HepG2 (cell line): ENCODE measurements around the gene SP6. TPM values are rescaled to one million over a fixed set of nuclear protein-coding genes. Genes with fewer than 3 reads are reported as not detected.

Experiments used
- ARID5B ChIP-seq: IDR thresholded peaks from 2 replicates; pipeline ENCODE4 v1.4.0; 2020; ENCODE audit warnings: mild to moderate bottlenecking, missing genetic modification reagents
- BATF2 ChIP-seq: sonication (generic); formaldehyde crosslinking; IDR thresholded peaks from 2 replicates; pipeline ENCODE4 v1.8.0; 2022; ENCODE audit warnings: mild to moderate bottlenecking, missing genetic modification reagents, moderate library complexity
- CBX2 ChIP-seq, 2 experiments: fragments of 200-600 bp in 1 of 2; sonication (generic); formaldehyde crosslinking in 1 of 2; IDR thresholded peaks; 2 replicates each; pipeline versions ENCODE4 v1.7.0 to v1.8.1; 2018 to 2022; ENCODE audit warnings: low read depth in 2 of 2, low read length in 1 of 2, mild to moderate bottlenecking in 1 of 2, missing genetic modification reagents in 1 of 2
- ELF4 ChIP-seq: sonication (generic); formaldehyde crosslinking; IDR thresholded peaks from 2 replicates; pipeline ENCODE4 v1.5.0; 2020; ENCODE audit warnings: missing genetic modification reagents, mild to moderate bottlenecking, moderate library complexity, borderline replicate concordance
- ETV5 ChIP-seq: IDR thresholded peaks from 2 replicates; pipeline ENCODE4 v1.6.1; 2018; ENCODE audit warnings: missing biosample characterization, missing genetic modification reagents, inconsistent platforms, borderline replicate concordance
- HNRNPK ChIP-seq: fragments of 200-400 bp; formaldehyde crosslinking; IDR thresholded peaks from 2 replicates; pipeline ENCODE4 v1.6.1; 2018; ENCODE audit warnings: low read length, low read depth, moderate library complexity, mild to moderate bottlenecking; ENCODE audit not compliant: poor library complexity, severe bottlenecking
- KDM1A ChIP-seq: IDR thresholded peaks from 2 replicates; pipeline ENCODE4 v1.6.1; 2016; ENCODE audit warnings: missing compliant biosample characterization
- MXD3 ChIP-seq: IDR thresholded peaks from 2 replicates; pipeline ENCODE4 v1.6.1; 2016; ENCODE audit warnings: mild to moderate bottlenecking, missing biosample characterization, missing genetic modification reagents
- NR1H2 ChIP-seq: sonication (generic); formaldehyde crosslinking; IDR thresholded peaks from 2 replicates; pipeline ENCODE4 v1.8.1; 2022; ENCODE audit warnings: low read depth, missing genetic modification reagents, borderline replicate concordance
- NR2C2 ChIP-seq: sonication (generic); formaldehyde crosslinking; IDR thresholded peaks from 2 replicates; pipeline ENCODE4 v1.4.0; 2020; ENCODE audit warnings: missing genetic modification reagents, mild to moderate bottlenecking, moderate library complexity, borderline replicate concordance
- PHF21A ChIP-seq: sonication (generic); formaldehyde crosslinking; IDR thresholded peaks from 2 replicates; pipeline ENCODE4 v1.5.0; 2020; ENCODE audit warnings: mild to moderate bottlenecking, missing genetic modification reagents
- PPARG ChIP-seq: conservative IDR thresholded peaks from 2 replicates; pipeline ENCODE4 v1.6.1; 2016; ENCODE audit warnings: missing biosample characterization, missing genetic modification reagents
- TBP ChIP-seq: sonication (generic); formaldehyde crosslinking; IDR thresholded peaks from 2 replicates; pipeline ENCODE4 v1.5.0; 2020; ENCODE audit warnings: missing genetic modification reagents
- TFAP4 ChIP-seq: sonication (generic); IDR thresholded peaks from 2 replicates; pipeline ENCODE4 v1.6.1; 2016; ENCODE audit warnings: low read depth, borderline replicate concordance
- THAP11 ChIP-seq: IDR thresholded peaks from 2 replicates; pipeline ENCODE4 v1.6.1; 2016; ENCODE audit warnings: missing biosample characterization, missing genetic modification reagents
- XRCC5 ChIP-seq: fragments of 200-400 bp; formaldehyde crosslinking; optimal IDR thresholded peaks from 2 replicates; pipeline ENCODE3; 2017; ENCODE audit warnings: mild to moderate bottlenecking, low read length
- ZC3H13 ChIP-seq: sonication (generic); formaldehyde crosslinking; IDR thresholded peaks from 2 replicates; pipeline ENCODE4 v1.8.1; 2023; ENCODE audit warnings: mild to moderate bottlenecking, missing genetic modification reagents, moderate library complexity
- ZC3H4 ChIP-seq: sonication (generic); formaldehyde crosslinking; IDR thresholded peaks from 2 replicates; pipeline ENCODE4 v1.4.0; 2020; ENCODE audit warnings: missing genetic modification reagents, borderline replicate concordance
- ZFP1 ChIP-seq: IDR thresholded peaks from 2 replicates; pipeline ENCODE4 v1.6.1; 2016
- ZMAT3 ChIP-seq: sonication (generic); formaldehyde crosslinking; conservative IDR thresholded peaks from 2 replicates; pipeline ENCODE4 v1.7.0; 2021; ENCODE audit warnings: missing genetic modification reagents
- ZNF138 ChIP-seq: sonication (generic); formaldehyde crosslinking; IDR thresholded peaks from 2 replicates; pipeline ENCODE4 v1.5.0; 2020; ENCODE audit warnings: mild to moderate bottlenecking, low read depth, missing genetic modification reagents
- ZNF180 ChIP-seq: sonication (generic); formaldehyde crosslinking; IDR thresholded peaks from 2 replicates; pipeline ENCODE4 v1.4.0; 2020; ENCODE audit warnings: low read depth, missing genetic modification reagents, borderline replicate concordance
- ZNF552 ChIP-seq: sonication (generic); formaldehyde crosslinking; IDR thresholded peaks from 2 replicates; pipeline ENCODE4 v1.9.0; 2022; ENCODE audit warnings: missing genetic modification reagents, mild to moderate bottlenecking, borderline replicate concordance
- ZNF558 ChIP-seq: sonication (generic); formaldehyde crosslinking; IDR thresholded peaks from 2 replicates; pipeline ENCODE4 v1.9.0; 2022; ENCODE audit warnings: mild to moderate bottlenecking, missing genetic modification reagents, borderline replicate concordance
- ZNF605 ChIP-seq: sonication (generic); formaldehyde crosslinking; IDR thresholded peaks from 2 replicates; pipeline ENCODE4 v1.8.0; 2022; ENCODE audit warnings: mild to moderate bottlenecking, missing genetic modification reagents
- polyA plus RNA-seq, 8 experiments: library from polyadenylated mRNA; depleted of rRNA in 3 of 8; stranded (reverse) in 7 of 8; unstranded in 1 of 8; fragments of >200 nt; fragmentation: Illumina TruSeq in 4 of 8; extraction: Trizol in 4 of 8; gene quantifications; 2 replicates each; pipeline versions ENCODE4 v1.2.1 to v1.2.3, GENCODE V29; 2011 to 2016; ENCODE audit warnings: low read depth in 4 of 8, missing spikeins in 1 of 8, mixed read lengths in 1 of 8; ENCODE audit not compliant: insufficient read depth in 1 of 8
- total RNA-seq, 5 experiments: library from RNA; depleted of rRNA; stranded (reverse); fragments of >200 nt; fragmentation: Illumina TruSeq; extraction: Trizol; gene quantifications; 2 replicates each; pipeline ENCODE4 v1.2.3, GENCODE V29; 2016; ENCODE audit warnings: low read depth in 1 of 5

The SP6 gene
- total and polyA plus RNA-seq, 2 of the 13 experiments (the other 11 are each of a cell fraction or from before 2014, with no cell fraction given) = 0.07 TPM

- TF ChIP-seq ZMAT3 (CRISPR knock-in tag) (peak; percentile 75; the same call in 1 of the 2 replicates), ZC3H13 (CRISPR knock-in tag) (no peak), XRCC5 (no peak), ZNF138 (CRISPR knock-in tag) (no peak), ZC3H4 (CRISPR knock-in tag) (no peak), KDM1A (CRISPR knock-in tag) (no peak), TBP (CRISPR knock-in tag) (no peak), PPARG (CRISPR knock-in tag) (no peak), ZFP1 (no peak), ZNF180 (CRISPR knock-in tag) (no peak), THAP11 (no peak), BATF2 (CRISPR knock-in tag) (no peak), CBX2 (IDR thresholded peaks at IDR 0.05; ENCODE audit: low read depth, low read length) (no peak), CBX2 (CRISPR knock-in tag; IDR thresholded peaks at IDR 0.05; ENCODE audit: low read depth) (no peak), ZNF552 (CRISPR knock-in tag) (0 out of 2 replicates have a peak, but pooled peaks have one; percentile 10), ELF4 (no peak), ARID5B (CRISPR knock-in tag) (no peak), NR1H2 (CRISPR knock-in tag) (no peak), ZNF558 (peak; percentile 93), TFAP4 (0 out of 2 replicates have a peak, but pooled peaks have one; percentile 2), NR2C2 (CRISPR knock-in tag) (no peak; the same call in 1 of the 2 replicates), ZNF605 (CRISPR knock-in tag) (0 out of 2 replicates have a peak, but pooled peaks have one; percentile 9), ETV5 (CRISPR knock-in tag) (no peak), MXD3 (CRISPR knock-in tag) (no peak), HNRNPK (no peak), PHF21A (CRISPR knock-in tag) (peak; percentile 69)
These were observed 9.3 kb downstream of the SP6 start (continued) for GRCh38 chr17:47841488-47842291.
